HG03159 (cell line): ENCODE measurements around the gene CADPS.

Experiments
- ATAC-seq: cut with Tn5 transposase; IDR thresholded peaks from one replicate; pipeline ENCODE4 v1.9.1; 2021; ENCODE audit warnings: mild to moderate bottlenecking, moderate library complexity; ENCODE audit not compliant: unreplicated experiment

CADPS gene

DNA sequence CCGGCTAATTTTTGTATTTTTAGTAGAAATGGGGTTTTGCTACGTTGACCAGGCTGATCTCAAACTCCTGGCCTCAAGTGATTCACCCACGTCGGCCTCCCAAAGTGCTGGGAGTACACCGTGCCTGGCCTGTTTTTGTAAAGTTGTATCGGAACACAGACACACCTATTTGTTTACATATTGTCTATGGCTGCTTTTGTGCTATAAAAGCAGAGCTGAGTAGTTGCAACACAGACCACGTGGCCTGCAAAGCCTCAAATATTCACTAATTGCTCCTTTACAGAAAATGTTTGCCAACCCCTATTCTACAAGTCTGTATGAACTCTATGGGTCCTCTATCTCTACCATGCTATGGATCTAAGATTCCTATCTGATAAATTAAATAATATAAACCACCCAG is 175.5 kb downstream of the CADPS start:
- ATAC-seq, result no peak

- ATAC-seq, result no peak
Measured at GRCh38 chr3:62696011-62696410, 179.2 kb downstream of the CADPS start.

- ATAC-seq, result no peak
Measured at GRCh38 chr3:62688812-62689211, 186.4 kb downstream of the CADPS start.

GRCh38 chr3:62688050-62688449 is 187.2 kb downstream of the CADPS start:
- no peak for ATAC-seq

- ATAC-seq, result no peak
Measured at GRCh38 chr3:62686503-62687294, 188.5 kb downstream of the CADPS start.

GRCh38 chr3:62682826-62683225 is 192.4 kb downstream of the CADPS start:
- ATAC-seq, result no peak

DNA sequence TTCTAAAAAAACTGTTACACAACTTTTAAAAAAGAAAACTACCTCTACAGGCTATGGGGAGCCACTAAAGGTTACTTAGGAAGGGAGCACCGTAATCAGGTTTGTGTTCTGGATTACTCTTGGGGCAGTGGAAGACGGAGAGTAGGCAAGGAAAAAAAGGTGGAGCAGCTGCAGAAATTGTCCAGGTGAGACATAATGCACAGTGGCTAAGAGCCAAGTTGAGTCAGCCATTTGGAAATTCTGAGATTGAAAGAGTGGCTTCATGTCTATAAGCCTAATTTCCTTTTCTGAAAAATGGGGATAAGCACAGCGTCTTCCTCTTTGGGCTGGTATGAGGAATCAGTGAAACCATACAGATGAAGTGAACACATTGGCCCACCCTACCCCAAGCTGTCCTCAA is 195.2 kb downstream of the CADPS start:
- no peak for ATAC-seq

GRCh38 chr3:62678841-62679240 is 196.4 kb downstream of the CADPS start:
- ATAC-seq, result no peak

- no peak for ATAC-seq
Measured at GRCh38 chr3:62677926-62678325, 197.3 kb downstream of the CADPS start.

- ATAC-seq, result no peak
Measured at GRCh38 chr3:62676689-62677271, 198.4 kb downstream of the CADPS start.

DNA sequence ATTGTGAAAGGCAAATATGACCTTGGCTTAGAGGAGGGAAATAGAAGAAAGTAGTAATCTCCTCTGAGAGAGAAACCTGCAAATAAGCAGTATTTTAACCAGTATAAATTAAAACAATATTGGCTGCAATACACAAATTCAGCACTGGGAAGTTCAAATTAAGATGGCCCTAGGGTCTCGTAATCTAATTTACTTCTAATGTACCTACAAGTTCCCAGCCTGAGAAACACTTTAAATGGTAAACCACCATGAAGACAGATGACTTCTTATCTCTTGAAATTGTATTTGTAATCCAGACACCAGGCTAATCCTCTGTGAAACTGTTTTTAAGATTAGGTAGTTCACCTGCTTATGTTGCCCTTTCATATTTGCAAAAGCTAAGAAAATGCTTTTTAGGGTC is 199.7 kb downstream of the CADPS start:
- ATAC-seq, result no peak

GRCh38 chr3:62672988-62673313 is 202.3 kb downstream of the CADPS start:
- peak; percentile 19 for ATAC-seq

DNA sequence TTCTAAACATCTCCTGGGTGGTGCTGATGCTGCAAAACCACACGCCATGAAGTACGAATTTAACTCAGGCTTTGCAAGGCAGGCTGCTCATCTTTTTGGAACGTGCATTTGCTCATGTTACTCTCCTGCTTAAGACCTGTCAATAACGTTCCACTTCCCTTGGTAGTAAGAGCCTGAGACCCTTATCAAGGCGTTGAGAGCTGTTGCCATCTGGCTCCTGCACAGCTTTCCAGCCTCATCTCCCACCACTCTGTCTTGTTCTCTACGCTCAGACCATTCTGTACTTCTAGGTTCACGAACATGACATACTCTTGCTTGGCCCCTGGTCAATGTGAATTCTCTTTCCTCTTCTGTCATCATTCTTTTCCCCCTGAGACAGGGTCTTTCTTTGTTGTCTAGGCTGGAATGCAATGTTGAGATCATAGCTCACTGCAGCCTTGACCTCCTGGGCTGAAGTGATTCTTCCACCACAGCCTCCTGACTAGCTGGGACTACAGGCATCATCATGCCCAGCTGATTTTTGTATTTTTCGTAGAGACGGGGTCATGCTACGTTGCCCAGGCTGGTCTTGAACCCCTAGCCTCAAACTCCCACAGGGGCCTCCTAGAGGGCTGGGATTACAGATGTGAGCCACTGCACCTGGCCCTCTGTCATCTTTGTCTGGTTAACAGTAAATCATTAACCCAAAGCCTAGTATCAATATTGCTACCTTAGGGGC is 202.8 kb downstream of the CADPS start:
- peak; percentile 81 for ATAC-seq

- no peak for ATAC-seq
Measured at GRCh38 chr3:62670351-62670750, 204.9 kb downstream of the CADPS start.

GRCh38 chr3:62669161-62669560 is 206.1 kb downstream of the CADPS start:
- no peak for ATAC-seq

- ATAC-seq, result peak; percentile 45
Measured at GRCh38 chr3:62667714-62668113, 207.5 kb downstream of the CADPS start.

GRCh38 chr3:62665627-62666437 is 209.4 kb downstream of the CADPS start:
- ATAC-seq, result peak; percentile 89

DNA sequence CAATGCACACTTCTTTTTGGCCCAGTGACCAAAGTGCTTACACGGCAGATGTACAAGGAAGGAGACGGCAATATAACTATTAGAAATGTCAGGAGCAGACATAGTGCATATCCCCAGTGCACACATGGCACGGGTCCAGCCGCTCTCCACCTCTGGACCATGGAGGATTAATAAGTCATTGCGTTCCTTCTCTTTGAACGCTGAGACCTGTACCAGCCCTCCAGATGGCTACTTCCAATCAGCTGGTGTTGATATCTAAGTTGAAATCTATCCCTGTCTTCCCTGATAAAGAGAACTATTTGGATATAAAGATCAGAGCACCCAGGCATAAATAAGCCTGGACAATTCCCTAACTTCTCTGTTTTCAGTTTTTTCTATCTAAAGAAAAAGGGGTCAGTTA is 212.5 kb downstream of the CADPS start:
- ATAC-seq, result no peak

GRCh38 chr3:62659660-62660059 is 215.6 kb downstream of the CADPS start:
- ATAC-seq, result no peak

GRCh38 chr3:62655691-62656063 is 219.5 kb downstream of the CADPS start:
- no peak for ATAC-seq

DNA sequence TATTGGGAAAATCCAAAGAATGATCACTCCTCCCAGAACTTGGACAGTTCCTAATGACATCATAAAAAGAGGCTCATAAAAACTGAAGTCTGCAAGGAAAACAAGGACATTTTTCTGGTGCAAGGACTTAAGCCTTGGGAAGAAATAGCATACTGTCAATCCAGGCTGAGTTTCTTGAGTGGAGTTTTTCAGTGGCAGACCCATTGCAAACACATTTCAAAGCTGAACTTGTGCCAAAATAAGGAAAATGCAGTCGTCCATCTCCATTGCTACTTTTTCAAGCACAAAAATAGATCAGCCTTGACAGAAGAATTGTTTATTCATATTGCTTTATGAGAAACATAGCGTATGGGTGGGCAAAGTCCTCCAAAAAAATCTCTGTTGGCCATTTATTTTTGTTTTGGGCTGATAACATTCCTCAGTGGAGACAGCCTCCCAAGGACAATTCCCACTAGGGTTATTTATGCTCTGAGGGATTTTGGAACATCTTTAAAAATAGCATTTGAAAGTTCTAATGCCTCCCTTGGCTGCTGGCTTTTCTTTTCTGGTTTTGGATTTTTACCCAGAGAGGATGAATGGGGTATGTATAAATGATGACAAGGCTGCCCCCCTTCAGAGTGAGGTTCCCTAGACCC is 220.0 kb downstream of the CADPS start:
- no peak for ATAC-seq
